Medulla oblongata (tissue), 1 donor: Measurements from ENCODE around the gene MTUS2.

Experiments used
- DNase-seq: peaks from one replicate; pipeline ENCODE4 v3.0.0-alpha.2; 2015; ENCODE audit errors: extremely low spot score

Gene MTUS2

DNA sequence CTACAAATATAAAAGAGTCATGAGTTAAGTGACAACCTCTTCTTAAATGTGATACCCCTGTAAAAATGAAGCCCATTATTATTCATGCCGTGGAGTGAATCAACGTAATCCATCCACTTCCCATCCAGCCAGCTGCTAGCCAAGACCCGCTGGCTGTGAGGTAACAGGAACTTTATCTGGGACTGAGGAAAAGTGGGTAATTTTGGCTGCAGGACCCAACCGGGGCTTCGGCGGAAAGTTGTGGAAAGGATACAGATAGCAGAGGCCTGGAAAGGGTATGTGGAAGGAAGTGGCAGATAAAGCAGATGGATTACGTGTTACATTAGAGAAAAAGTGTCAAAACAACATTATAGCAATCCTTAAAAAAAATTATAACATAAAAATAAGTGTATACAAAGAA, 727.0 kb downstream of the MTUS2 start:
- no peak for DNase-seq

- no peak for DNase-seq
These were observed 728.6 kb downstream of the MTUS2 start for GRCh38 chr13:29548722-29549121.

GRCh38 chr13:29550430-29550988, 730.4 kb downstream of the MTUS2 start:
- no peak for DNase-seq

DNA sequence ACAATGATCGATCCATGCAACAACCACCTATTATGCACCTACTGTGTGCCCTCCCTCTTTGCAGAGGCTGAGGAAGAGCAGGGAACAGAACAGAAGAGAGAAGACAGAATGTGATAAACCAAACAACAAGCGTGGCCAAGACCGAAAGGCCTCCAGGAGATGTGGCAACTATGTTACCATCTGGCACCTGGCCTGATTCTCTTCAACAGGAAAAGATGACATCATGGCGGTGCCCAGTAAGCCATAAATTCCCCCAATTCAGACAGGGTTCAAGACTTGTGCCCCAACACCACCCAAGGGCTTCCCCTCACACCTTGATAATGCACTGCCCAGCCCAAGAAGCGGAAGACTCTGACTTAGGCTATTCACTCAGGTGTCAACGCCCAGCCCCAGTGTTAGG, 731.1 kb downstream of the MTUS2 start:
- no peak for DNase-seq
